NCI-H128 (cell line): ENCODE measurements around the gene ADAM8.

Experiments
- DNase-seq: peaks from one replicate; lab custom pipeline; 2025; ENCODE audit not compliant: unreplicated experiment; lab: John Stamatoyannopoulos, UW

Gene ADAM8

DNA sequence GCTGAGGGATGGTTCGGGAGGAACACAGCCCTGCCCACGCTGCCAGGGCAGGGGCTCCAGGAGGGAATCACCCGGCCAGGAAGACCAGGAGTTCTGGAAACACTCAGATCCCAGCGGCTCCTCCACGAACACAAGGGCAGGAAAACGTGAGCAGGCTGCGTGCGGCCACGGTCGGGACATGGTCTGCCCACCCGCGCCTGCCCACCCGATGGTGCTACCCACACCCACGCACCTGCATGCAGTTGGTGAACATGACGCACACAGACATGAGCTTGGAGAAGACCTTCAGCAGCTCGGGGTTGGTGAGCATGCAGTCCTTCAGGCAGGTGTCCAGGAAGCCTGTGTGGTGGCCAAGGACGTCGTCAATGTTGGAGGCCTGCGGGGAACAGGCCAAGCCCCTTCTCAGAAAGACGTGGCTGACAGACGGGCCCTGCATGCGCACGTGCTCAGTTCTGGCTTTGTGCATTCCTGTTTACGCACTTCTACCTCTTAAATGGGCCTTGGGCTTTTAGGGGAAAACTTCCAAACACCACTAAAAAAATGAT, 6.2 kb upstream of the ADAM8 start:
- DNase-seq = no peak

DNA sequence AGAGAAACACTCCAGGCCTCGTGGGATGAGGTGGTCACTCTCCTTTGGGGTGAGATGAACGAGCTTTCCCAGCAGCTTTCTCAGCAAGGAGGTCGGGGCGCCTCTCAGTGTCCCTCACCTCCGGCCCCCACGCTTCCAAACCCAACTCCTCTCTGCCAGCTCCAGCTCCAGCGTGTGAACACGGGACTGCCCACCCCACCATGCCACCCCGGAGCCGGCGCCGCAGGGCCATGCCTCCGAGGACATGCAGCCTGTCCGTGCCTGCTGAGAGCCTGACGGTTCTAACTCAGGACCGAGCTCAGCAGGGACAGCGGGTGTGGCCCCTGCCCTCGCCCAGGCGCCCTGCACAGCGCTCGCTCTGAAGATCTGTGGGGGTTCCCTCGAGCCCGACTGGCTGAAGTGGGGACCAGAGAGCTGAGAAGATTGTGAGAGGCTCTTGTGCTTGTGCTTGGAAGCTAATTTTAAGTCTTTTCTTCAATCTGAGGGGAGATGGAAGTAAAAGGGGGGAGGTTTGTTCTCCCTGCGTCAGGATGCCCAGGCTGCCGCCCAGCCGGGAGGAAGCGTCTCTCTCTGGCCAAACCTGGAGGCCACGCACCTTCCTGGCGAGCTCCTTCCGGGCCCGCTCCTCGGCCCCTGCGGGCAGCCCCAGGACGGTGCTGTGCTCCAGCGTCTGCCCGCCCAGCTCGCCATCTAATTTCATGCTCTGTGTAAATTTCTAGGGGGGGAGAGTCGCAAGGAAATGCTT, 5.1 kb upstream of the ADAM8 start:
- no peak for DNase-seq

DNA sequence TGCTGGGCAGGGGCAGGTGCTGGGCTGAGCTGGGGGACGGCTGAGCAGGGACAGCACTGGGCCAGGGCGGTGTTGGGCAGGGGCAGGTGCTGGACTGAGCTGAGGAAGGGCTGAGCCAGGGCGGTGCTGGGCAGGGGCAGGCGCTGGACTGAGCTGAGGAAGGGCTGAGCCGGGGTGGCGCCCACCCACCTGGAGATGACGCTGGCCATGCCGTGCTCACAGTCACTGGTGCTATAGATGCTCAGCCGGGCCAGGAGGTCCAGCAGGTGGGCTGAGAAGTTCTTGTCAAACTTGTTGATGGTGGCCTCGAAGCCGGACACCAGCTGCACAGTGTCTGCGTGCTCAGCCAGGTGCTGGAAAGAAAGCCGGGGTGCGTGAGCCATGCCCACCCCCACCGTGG, 4.4 kb upstream of the ADAM8 start:
- no peak for DNase-seq

DNA sequence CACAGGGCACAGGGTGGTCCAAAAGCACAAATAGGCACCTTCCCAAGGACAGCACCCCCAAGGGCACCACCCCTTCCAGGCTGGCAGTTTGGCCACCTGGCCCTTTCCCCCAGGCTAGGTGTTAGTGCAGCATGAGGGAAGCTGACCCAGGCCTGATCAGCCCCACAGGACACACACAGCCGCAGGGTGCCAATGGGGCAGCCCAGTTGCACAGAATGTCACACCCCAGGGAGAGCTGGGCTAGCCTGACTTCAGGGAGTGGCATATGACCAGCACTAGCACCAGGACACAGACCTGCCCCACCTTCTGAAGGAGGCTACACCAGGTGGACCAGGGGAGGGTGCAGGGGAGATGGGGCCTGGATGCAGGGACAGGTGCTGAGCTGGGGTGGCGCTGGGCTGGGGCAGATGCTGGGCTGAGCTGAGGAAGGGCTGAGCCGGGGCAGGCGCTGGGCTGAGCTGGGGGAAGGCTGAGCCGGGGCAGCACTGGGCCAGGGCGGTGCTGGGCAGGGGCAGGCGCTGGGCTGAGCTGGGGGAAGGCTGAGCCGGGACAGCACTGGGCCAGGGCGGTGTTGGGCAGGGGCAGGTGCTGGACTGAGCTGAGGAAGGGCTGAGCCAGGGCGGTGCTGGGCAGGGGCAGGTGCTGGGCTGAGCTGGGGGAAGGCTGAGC, 3.9 kb upstream of the ADAM8 start:
- no peak for DNase-seq

DNA sequence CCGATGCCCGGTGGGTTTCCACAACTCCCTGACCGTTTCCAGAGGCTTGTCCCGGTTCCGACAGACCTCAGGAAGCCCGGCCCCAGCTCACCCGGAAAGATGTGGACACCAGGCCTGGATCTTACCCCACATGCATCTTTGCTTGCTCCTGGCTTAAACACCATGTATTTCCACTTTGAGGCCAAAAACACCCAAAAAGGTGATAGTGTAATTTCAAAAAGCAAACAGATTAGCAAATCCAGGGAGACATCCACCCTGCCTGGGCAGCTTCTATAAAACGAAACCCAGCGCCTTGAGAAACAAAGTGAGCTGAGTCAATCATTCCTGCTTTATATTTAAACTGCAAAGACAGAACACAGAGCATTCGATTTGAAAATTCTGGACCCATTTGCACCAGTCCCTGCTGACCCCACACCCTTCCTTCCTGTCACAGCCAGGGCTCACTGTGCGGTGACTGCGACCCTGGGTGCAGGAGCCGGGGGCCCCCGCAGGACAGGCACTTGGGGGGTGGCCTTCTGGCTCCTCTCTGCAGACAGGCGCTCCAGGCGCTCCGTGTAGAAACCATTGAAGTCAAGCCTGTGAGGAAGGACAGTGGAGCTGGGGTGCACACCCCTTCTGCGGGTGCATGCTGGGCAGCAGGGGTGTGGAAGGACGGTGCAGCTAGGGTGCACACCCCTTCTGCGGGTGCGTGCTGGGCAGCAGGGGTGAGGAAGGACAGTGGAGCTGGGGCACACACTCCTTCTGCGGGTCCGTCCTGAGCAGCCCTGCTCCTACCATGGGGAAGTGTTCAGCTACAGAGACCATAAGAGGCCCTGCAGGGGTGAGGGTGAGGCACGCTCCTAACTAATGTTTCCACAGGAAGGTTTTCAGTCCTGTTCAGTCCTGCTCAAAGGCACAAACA, 2.9 kb upstream of the ADAM8 start:
- no peak for DNase-seq

DNA sequence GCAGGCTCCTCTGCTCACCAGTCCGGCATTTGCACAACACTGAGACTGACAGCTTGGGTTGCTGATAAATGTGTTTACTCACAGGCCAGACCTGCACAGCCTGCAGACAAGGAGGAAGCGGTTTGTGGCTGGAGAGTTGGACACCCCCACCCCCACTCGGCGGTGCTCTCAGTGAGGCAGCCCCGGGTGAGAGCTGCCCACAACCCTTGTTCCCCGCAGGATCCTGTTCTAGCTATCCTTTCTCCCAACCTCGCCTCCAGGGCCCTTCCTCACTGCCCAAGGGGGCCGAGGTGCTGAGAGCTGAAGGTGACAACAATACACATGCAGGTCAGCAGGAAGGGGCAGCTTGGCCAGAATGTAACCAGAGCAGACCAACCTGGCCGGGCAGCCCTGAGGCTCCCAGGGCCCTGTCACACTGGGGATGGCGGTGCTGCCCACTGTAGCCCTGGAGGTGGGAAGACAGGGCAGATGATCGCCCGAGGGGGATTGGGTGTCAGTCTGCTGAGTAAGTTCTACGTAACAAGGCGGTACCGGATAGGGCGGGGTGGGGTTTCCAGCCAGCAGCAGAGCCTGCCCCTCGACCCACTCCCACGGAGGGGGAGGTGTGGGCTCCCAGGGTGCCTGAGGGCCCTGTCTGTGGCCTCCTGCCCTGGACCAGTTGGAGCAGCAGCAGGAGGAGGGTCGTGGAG, 2.1 kb upstream of the ADAM8 start:
- DNase-seq = no peak

DNA sequence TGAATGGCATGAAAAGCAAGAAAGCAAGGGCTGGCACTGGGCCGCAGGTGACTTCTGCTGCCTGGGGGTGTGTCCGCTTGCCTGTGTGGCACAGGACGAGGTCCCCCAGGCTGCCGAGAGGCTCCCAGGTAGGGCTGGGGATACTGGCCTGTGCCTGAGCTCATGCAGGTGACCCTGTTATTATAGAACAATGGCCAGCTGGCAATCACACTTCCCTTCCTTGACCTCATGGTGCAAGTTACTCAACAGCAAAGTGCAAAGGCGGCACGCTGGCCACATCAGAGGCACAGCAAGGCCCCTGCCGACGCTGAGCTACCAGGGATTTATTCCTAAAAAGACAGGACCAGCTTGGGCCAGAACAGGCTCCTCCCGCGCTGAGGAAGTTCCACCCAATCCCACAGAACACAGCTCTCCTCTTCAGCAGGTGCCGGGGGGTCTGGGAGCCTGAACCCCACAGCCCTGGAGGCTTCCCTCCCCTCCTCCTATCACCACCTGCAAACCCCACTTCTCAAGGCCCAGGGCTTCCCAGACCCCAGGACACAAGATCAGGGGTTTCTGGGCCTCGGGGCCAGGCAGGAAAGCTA, 1.4 kb upstream of the ADAM8 start:
- DNase-seq = no peak

DNA sequence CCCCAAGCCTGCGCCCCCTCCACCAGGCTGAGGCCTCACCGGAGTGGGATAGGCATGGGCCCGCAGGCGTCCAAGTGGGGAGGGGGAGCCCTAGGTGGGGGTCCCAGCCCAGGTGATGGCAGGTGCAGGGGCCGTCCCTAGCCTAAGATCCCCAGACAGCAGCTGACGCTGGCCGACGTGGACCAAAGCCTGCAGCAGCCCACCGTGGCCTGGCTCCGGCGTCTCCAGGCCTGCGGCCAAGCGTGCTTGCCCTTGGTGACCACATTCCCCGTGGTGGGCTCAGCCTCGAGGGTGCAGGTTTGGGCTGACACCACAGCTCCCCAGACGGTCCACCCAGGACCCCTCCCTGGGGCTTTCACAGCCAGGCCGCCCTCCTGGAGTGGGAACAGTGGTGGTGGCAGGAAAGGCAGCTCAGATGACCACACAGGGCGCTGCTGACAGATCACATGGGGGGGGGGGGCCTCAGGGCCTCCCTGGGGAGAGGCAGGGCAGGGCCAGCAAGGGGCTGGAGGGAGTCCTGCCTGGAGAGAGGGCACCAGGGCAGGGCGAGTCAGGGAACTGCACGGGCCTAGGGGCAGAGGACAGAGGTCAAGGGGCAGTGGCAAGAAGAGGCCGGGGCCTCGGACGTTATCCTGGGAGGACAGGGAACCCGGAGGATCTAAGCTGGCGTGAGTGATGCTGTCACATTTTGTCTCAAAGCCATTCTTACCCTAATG, 767 bp upstream of the ADAM8 start:
- no peak for DNase-seq

DNA sequence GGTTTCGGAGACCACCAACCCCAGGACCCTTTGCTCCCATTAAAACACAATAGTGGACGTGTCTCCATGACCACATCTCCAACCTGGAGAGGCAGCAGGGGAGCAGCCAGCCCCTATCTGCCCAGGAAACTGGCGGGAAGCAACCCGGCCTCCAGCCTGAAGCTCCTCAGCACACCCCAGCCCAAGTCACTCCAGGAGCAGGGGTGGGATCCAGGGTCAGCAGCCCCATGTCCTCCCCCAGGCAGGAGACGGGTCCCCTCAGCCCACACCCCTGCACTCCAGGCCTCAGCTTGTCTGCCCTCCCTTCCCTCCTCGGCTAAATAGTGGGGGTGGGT, 601 bp downstream of the ADAM8 start:
- no peak for DNase-seq

DNA sequence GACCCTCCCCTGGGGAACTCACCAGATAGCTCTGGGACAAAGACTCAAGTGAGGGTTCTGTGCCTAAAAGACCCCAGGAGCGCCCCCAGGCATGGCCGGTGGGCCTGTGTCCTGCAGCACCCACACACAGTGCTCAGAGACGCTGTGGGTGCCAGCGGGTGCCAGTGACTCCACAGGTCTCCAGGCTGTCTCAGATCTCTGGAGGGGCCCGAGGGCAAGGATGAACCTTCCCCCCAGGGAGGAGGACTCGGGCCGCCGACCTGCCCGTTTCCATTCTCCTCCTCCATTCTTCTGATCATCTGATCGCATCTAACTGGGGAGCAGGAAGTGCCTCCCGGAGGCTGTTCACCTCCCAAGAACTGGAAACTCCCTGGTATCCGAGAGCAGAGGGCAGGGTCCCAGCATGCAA, 980 bp downstream of the ADAM8 start:
- no peak for DNase-seq

DNA sequence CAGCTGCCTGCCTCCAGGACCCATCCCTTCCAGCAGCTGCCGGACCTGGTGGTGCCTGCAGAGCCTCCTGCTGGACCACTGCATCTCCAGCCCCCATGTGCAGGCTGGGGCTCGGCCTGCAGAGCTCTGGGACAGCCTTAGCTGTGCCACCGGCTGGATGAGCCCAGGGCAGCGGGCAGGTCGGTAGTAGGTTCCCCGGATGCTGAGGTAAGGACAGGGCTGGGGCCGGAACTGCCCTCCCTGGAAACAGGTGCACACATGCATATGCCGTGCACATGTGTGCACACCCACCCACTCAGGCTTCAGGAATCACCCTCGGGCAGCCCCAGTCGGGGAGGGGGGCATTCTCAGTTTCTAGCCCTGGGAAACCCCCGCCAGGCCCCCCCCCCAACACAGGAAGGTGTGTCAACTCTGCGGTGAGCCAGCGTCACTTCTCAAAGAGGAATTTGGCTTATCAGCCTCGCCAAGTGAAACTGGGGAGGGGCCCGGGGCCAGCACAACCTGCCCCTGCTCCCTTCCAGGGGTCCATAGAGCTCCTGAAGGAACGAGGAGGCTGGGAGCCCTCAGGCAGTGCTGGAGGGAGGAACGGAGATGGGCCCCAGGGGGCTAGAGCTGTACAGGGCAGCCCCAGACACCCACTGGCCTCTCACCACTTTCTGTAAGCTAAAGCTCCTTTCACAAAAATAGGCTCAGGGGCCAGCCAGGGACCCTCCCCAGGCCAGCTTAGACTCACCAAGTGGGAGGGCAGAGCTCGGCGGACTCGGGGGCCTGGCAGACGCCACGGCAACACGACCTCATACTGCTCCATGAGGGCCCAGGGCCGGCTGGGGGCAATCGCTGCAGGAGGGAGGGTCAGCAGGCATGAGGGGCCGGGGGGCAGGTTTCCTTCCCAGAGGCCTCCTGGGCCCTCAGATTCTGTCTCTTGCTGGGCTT, 1.7 kb downstream of the ADAM8 start:
- DNase-seq = no peak

DNA sequence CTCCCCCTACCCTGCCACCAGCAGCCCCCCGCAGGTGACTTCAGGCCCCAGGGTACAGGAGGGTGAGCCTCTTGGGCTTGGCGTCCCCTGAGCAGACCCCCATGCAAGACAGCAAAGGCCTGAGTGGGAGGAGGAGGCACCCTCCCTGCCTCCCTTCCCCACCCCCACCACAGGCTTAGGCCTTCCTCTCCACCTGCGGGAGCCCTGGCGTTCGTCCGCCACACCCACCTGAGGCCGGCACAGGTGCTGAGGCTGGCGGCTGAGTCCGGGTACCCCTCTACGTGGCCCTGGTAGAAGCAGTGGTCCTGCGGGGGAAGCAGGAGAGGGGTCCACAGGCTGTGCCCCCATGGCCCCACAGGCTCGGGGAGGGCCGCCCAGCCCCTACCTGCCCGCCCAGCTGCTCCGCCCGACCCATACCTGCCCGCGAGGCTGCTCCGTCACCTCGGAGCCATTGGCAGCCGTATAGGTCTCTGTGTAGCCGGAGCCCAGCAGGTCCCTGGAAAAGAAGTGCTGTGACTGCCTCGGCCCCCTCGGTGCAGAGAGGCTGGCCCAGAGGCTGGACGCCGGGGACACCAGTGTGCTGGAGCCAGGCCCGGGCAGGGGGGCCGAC, 3.0 kb downstream of the ADAM8 start:
- DNase-seq = no peak

DNA sequence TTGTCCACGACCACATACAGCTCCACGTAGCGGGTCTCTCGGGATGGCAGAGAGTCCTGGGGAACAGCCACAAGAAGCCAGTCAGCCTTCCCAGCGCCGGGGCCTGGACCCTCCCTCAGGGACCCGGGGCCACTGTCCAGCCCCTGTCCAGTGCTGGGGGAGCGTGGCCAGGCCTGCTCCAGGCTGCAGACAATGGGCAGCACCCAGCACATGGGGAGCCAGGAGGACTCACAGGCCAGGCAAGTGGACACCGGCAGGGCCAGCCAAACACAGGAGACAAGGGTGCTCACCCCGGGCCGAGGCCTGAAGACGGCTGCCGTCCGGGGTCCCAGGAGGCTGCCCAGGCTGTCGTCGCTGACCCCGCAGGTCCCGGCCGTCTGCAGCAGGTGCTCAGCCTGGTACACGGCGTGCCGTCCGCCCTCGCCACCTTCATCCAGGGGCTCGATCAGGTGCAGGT, 3.7 kb downstream of the ADAM8 start:
- no peak for DNase-seq

DNA sequence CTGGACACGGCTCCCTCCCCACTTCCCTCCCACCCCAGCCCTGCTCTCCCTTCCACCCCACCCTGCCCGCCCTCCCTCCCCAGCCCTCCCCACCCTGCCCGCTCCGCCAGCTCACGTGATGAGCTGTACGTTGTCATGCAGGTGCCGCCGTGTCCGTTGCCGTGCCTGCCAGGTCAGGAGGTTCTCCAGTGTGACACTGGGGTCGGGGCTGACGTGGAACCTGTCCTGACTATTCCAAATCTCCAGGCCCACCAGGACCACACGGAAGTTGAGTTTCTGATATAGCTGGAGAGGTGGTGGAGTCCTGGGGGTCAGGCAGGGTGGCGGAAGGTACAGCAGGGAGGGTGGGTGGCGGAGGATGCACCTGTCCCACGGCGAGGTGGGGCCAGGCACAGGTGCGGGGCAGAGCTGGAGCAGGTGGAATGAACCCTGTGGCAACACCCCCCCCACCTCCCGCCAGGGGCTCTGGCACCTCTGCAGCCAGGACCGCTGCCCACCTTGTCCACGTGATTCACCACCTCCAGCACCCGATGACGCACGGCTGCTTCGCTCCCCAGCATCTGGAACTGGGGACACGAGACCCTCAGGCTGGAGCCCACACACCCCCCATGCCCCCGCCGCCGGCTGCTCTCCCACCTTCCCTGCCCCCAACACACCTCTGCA, 4.2 kb downstream of the ADAM8 start:
- DNase-seq = no peak

DNA sequence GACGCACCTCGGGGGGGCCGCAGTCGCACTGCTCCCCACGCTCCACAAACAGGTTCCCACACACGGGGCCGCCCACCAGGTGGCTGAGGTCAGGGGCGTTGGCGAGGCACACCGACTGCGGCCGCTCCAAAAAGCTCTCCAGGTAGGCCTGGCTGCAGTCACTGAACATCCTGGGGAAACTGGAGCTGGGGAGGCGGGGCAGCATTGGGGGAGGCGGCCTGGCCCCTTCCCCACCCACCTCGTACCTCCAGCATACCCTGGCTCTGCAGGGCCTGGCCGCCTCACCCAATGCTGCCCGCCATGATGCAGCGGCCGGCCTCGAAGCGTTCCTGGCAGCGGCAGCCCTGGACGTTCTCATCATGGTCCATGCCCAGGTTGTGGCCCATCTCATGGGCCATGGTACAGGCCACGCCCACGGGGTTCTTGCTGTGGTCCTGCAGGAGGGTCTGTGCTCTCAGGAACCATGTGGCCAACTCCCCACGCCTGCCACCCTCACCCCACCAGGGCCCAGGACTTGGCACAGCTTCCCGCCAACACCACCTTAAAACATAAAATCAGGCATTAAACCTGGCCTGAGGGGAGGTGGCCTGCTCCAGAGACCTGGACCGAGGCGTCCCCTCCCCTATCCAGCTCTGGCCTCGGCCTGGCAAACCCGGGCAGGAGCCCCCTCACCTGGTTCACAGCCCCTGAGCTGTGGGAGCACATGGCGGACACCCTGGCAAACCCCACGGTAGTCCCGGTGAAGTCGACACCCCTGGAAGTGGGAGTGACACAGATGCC, 5.0 kb downstream of the ADAM8 start:
- no peak for DNase-seq

DNA sequence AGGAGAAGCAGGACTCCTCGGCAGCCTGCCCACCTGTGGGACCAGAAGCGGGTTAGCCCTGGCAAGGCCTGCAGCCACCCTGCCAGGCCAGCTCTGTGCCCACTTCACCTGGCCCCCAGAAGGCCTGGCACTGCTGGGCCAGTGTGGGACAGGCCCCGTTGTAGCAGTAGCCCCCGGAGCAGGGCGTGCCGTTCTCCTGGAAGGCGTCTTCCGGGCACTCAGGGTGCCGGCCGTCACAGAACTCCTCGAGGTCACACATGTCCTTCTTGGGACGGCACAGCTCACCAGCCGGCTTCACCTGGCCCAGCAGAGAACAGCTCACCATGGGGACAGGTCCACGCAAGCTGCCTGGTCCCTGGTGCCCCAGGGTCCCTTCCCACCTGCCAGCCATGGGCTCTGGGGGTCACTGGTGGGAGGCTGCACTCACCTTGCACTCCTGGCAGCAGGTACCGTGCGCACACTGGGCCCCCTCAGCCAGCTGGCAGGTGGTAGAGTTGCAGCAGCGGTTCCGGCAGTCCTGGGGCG, 5.8 kb downstream of the ADAM8 start:
- DNase-seq = no peak

DNA sequence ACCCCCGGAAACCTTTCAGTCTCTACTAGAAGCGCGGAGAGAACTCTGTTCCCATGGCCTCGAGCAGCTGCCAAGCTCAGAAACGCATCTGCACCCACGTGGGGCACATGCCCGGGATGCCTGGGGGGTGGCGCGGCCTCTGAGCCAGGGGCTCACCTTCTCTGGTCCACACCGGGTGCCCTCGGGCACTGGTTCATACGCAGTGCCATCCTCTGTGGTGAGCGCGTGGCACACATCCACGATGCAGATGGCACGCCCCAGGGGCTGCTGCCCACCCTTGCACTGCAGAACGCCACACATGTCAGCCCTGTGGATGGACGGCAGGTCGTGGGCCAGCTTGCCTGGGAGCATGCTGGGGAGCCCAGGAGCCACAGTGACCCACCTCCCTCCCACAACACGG, 6.5 kb downstream of the ADAM8 start:
- DNase-seq = no peak
